ENCODE data around the gene SNX27.

SNX27 gene

DNA sequence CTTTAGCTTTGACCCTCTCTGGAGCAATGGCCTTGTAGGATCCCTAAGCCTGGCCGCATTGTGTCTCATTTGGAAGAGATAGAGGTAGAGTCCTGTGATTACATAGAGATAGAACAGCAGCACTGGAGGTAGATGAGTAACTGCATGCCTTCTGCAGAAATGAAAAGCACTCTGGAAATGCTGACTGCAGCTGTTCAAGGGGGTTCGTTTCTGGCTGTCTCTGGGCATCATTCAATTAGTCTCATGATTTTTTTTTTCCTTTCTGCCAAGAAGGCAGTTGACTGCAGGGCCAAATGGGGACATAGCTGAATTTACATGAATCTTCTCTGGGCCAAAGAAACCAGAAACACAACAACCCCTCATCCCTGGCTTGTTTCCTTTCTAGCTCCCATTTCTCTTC lies 28.1 kb upstream of the SNX27 start:
- Histone ChIP-seq H4K20me1 (ENCODE audit: control insufficient read depth, insufficient read depth, low read depth, low read length) (no peaks in the 10 kb centered on the region), H3K27me3 (ENCODE audit: control insufficient read depth, low read length) (no peaks in the 10 kb centered on the region), H3K9me2 (replicated peaks; ENCODE audit: control insufficient read depth, low read length) (no peaks in the 10 kb centered on the region), H3K4me1 (ENCODE audit: control insufficient read depth, low read length) (no peaks in the 10 kb centered on the region), H3K4me2 (ENCODE audit: low read length) (no peak overlapping the region), H3K79me2 (ENCODE audit: control insufficient read depth, low read length) (no peaks in the 10 kb centered on the region), H3K36me3 (ENCODE audit: control insufficient read depth, low read length) (no peaks in the 10 kb centered on the region), H3F3A (ENCODE audit: control insufficient read depth, insufficient read depth) (no peaks in the 10 kb centered on the region), H3K9me3 (ENCODE audit: control insufficient read depth, insufficient read depth, low read length) (no peaks in the 10 kb centered on the region), H3K27ac (ENCODE audit: low read depth, low read length) (no peak overlapping the region), H3K4me3 (ENCODE audit: low read length) (no peak overlapping the region)
- TF ChIP-seq, protein P1, sequence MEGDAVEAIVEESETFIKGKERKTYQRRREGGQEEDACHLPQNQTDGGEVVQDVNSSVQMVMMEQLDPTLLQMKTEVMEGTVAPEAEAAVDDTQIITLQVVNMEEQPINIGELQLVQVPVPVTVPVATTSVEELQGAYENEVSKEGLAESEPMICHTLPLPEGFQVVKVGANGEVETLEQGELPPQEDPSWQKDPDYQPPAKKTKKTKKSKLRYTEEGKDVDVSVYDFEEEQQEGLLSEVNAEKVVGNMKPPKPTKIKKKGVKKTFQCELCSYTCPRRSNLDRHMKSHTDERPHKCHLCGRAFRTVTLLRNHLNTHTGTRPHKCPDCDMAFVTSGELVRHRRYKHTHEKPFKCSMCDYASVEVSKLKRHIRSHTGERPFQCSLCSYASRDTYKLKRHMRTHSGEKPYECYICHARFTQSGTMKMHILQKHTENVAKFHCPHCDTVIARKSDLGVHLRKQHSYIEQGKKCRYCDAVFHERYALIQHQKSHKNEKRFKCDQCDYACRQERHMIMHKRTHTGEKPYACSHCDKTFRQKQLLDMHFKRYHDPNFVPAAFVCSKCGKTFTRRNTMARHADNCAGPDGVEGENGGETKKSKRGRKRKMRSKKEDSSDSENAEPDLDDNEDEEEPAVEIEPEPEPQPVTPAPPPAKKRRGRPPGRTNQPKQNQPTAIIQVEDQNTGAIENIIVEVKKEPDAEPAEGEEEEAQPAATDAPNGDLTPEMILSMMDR (IDR thresholded peaks at IDR 0.05; ENCODE audit: low read depth, low read length, poor library complexity, severe bottlenecking) = no peak
- TF ChIP-seq EZH2phosphoT487 (IDR thresholded peaks at IDR 0.05; ENCODE audit: borderline replicate concordance, low read length) = no peak

DNA sequence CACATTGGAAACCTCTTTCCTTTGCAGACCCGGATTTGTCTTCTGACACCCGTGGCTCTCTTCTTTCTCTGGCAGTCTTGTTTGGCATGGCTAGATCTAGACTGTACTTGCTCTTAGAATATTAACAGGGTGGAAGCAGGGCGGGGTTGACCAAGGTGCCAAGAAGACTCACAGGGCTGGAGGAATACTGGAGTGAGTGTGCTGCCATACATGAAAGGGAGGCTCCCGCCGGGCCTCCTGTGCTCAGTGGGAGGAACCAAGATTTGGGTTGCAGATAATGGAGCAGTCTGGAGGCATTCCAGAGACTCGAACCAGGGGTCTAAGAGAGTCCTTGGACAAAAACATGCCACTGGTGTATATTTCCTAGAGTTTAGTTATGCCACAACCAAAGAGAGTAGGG lies 27.6 kb upstream of the SNX27 start:
- Histone ChIP-seq H3K9me2 (replicated peaks; ENCODE audit: control insufficient read depth, low read length) (no peaks in the 10 kb centered on the region), H3K27ac (ENCODE audit: low read depth, low read length) (no peak overlapping the region), H3K4me2 (ENCODE audit: low read length) (no peak overlapping the region)

DNA sequence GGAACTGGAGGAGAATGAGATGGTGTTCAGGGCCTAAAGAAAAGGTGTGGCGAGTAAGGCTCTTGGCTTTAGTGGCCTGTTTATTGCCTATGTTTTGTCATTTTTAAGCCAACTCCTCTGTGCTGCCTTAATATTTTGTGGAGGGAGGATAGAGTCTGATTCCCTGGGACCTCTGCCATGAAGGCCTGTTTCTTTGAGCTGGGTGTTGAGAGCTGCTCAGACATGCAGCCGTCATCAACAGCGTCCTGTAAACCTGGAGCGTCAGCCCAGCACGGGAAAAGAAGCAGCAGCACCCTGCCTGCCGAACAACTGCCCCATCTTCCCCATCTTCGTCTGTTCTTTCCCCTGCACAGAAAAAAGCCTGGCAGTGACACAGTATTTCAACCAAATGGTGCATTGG lies 27.1 kb upstream of the SNX27 start:
- no peak overlapping the region for H3K27ac ChIP-seq (ENCODE audit: low read depth, low read length)
- H3K9me3 ChIP-seq (ENCODE audit: control insufficient read depth, insufficient read depth, low read length) = no peaks in the 10 kb centered on the region
- H3K4me2 ChIP-seq (ENCODE audit: low read length) = no peak overlapping the region
- no peaks in the 10 kb centered on the region for H4K20me1 ChIP-seq (ENCODE audit: control insufficient read depth, insufficient read depth, low read depth, low read length)
- H3K36me3 ChIP-seq (ENCODE audit: control insufficient read depth, low read length) = no peaks in the 10 kb centered on the region
- H3K4me1 ChIP-seq (ENCODE audit: control insufficient read depth, low read length) = no peaks in the 10 kb centered on the region
- no peaks in the 10 kb centered on the region for H3F3A ChIP-seq (ENCODE audit: control insufficient read depth, insufficient read depth)
- H3K27me3 ChIP-seq (ENCODE audit: control insufficient read depth, low read length) = no peaks in the 10 kb centered on the region
- no peak overlapping the region for H3K4me3 ChIP-seq (ENCODE audit: low read length)
- TF ChIP-seq, protein P1 (IDR thresholded peaks at IDR 0.05; ENCODE audit: low read depth, low read length, poor library complexity, severe bottlenecking) = no peak
- TF ChIP-seq EZH2phosphoT487 (IDR thresholded peaks at IDR 0.05; ENCODE audit: borderline replicate concordance, low read length) = no peak
- no peaks in the 10 kb centered on the region for H3K9me2 ChIP-seq (replicated peaks; ENCODE audit: control insufficient read depth, low read length)
- no peaks in the 10 kb centered on the region for H3K79me2 ChIP-seq (ENCODE audit: control insufficient read depth, low read length)

More for the DNA sequence above, 27.6 kb upstream of the SNX27 start:
- H3K9me3 ChIP-seq (ENCODE audit: control insufficient read depth, insufficient read depth, low read length) = no peaks in the 10 kb centered on the region
- TF ChIP-seq, protein P1 (IDR thresholded peaks at IDR 0.05; ENCODE audit: low read depth, low read length, poor library complexity, severe bottlenecking) = no peak
- no peak for TF ChIP-seq EZH2phosphoT487 (IDR thresholded peaks at IDR 0.05; ENCODE audit: borderline replicate concordance, low read length)
- H3K4me1 ChIP-seq (ENCODE audit: control insufficient read depth, low read length) = no peaks in the 10 kb centered on the region
- no peaks in the 10 kb centered on the region for H3K79me2 ChIP-seq (ENCODE audit: control insufficient read depth, low read length)
- H4K20me1 ChIP-seq (ENCODE audit: control insufficient read depth, insufficient read depth, low read depth, low read length) = no peaks in the 10 kb centered on the region
- no peaks in the 10 kb centered on the region for H3K36me3 ChIP-seq (ENCODE audit: control insufficient read depth, low read length)
- no peaks in the 10 kb centered on the region for H3K27me3 ChIP-seq (ENCODE audit: control insufficient read depth, low read length)
- no peaks in the 10 kb centered on the region for H3F3A ChIP-seq (ENCODE audit: control insufficient read depth, insufficient read depth)
- H3K4me3 ChIP-seq (ENCODE audit: low read length) = no peak overlapping the region

DNA sequence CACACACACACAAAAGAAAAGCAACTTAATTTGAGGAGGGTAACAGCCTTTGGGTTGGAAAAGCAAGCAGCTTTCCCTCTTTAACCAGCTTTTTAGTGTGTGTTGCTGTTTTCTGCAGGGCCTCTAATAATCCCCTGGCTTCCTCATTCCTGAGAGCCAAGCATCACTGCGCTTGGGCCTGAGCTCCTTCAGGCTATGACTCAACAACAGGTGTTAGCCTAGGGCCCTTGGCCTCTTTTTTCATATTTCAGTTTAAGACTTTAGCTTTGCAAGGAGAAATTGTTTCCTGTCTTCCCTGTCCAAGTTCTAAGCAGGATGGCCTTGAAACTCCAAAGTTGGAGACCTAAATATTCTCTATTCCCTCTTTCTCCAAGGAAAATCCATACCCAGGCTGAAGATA lies 26.2 kb upstream of the SNX27 start:
- H3K4me2 ChIP-seq (ENCODE audit: low read length) = no peak overlapping the region
- no peak overlapping the region for H3K27ac ChIP-seq (ENCODE audit: low read depth, low read length)

More for the DNA sequence above, 26.2 kb upstream of the SNX27 start:
- Histone ChIP-seq H3F3A (ENCODE audit: control insufficient read depth, insufficient read depth) (no peaks in the 10 kb centered on the region), H4K20me1 (ENCODE audit: control insufficient read depth, insufficient read depth, low read depth, low read length) (no peaks in the 10 kb centered on the region), H3K36me3 (ENCODE audit: control insufficient read depth, low read length) (no peaks in the 10 kb centered on the region), H3K4me3 (ENCODE audit: low read length) (no peak overlapping the region), H3K9me3 (ENCODE audit: control insufficient read depth, insufficient read depth, low read length) (no peaks in the 10 kb centered on the region), H3K79me2 (ENCODE audit: control insufficient read depth, low read length) (no peaks in the 10 kb centered on the region), H3K27me3 (ENCODE audit: control insufficient read depth, low read length) (peaks cover 3% of the 10 kb centered on the region; the same call in 1 of the 2 replicates), H3K4me1 (ENCODE audit: control insufficient read depth, low read length) (no peaks in the 10 kb centered on the region), H3K9me2 (replicated peaks; ENCODE audit: control insufficient read depth, low read length) (no peaks in the 10 kb centered on the region)
- TF ChIP-seq, protein P1 (IDR thresholded peaks at IDR 0.05; ENCODE audit: low read depth, low read length, poor library complexity, severe bottlenecking) = no peak
- no peak for TF ChIP-seq EZH2phosphoT487 (IDR thresholded peaks at IDR 0.05; ENCODE audit: borderline replicate concordance, low read length)

All from DOHH2 (cell line).